GM21737 (cell line): ENCODE measurements around the gene ADRA2C.

Experiments
- ATAC-seq: cut with Tn5 transposase; IDR thresholded peaks from one replicate; pipeline ENCODE4 v1.9.1; 2021; ENCODE audit warnings: mild to moderate bottlenecking, moderate library complexity; ENCODE audit not compliant: unreplicated experiment

ADRA2C gene

DNA sequence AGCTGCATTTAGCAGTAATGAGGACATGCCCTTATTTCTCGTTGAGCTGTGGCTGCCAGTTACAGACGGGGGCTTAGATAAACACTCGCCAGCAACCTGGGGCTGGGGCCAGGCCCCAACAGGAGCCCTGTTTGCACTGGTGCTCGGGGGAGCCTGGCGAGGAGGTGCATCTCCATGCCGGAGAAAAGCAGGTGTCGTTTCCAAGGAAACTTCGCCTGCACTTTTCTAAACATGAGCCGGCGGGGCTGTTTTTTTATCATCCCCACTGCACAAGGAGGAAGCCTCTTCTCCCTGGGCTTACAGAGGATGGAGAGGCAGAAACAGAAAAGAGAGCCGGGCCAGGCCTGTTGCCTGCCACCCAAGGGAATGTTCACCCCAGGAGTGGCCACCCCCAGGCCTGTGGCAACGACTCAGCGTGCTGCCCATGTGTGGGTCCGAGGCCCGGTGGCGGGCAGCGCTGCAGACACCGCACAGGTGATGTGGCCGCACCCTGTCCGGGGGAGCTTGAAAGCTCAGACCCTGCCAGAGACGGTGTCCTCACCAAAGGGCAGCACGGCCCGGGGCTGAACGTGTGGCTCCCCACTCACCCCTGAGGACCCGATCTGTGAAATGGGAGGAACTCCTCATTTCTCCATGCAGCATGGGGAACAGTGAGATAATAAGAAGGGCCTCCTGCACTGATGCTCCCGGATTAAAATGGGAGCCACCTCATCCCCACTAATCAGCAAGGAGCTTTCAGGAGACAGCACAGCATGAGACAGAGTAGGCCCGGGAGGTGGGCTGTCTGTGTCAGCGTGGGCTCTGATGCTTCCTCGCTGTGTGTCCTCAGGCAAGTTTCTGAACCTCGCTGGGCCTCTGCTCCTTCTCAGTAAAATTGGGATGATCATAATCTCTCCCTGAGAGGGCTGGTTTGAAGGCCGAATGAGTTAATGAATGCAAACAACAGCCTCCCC is 33.8 kb upstream of the ADRA2C start:
- ATAC-seq, result no peak

DNA sequence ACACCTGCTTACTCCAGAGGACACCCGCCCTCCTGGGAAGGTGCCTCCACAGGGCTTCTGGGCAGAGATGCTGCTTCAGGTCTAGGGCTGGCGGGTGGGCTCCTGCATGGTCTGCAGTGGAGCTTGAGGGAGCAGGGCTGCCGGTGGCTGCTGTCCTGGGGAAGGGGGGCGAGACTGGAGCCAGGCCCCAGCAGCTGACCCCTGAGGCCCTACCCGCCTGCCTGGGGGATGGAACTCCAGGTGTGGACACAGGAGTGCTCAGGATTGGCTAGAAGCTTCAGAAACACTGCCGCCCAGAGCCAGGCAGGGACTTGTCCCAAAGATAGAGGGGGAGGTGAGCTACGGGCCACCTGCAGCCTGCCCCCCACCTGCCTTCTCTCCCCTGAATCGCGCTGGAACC is 33.0 kb upstream of the ADRA2C start:
- no peak for ATAC-seq

DNA sequence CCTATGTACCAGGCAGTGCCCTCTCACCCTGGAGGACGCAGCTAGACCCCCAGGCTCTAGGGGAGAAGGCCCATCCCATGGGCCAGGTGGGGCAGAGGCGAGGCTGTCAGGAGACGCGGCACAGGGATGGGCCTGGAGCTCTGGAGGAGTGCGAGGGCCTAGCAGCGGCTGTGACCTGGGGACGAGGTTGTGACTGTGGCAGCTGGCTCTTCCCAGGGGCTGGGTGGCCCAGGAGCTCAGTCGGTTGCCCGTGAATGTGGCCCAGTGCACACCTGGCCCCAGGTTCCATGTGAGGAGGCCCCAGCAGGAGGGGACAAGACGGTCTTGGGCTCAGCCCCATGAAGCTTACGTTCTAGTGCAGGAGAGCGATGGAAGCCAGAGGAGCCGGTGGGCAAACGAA is 31.0 kb upstream of the ADRA2C start:
- no peak for ATAC-seq

DNA sequence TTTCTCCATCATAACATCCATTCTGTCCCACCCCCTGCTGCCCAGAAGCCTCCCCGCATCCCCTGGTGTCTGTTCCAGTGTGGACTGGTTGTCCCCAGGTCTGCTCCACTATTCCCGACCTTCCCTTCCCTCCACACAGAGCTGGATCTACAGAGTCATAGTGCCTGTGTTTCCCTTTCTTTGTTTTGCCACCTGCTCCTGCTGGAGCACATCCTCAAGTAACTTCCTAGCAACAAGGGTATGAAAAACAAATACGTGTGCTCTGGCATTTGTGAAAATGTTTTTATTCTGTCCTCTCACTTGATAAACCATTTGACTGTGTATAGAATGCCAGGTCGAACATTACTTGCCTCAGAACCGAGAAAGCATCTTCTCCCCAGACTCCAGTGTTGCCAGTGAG is 29.9 kb upstream of the ADRA2C start:
- ATAC-seq, result no peak

DNA sequence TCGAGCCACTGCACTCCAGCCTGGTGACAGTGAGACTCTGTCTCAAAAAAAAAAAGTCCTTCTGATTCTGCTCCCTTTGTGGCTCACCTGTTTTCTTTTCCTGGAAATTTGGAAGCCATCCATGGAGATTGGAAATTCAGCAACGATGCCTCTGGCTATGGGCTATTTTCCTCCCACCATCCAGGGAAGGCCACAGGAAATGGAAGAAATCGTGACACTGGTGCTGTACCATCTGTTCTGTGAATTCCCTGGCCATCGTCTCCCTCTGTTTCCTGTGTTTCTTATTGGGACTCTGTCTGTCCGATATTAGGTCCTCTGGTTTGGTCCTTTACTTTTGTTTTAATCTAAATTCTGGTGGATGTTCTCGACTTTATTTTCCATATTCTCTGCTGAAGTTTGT is 29.4 kb upstream of the ADRA2C start:
- no peak for ATAC-seq

DNA sequence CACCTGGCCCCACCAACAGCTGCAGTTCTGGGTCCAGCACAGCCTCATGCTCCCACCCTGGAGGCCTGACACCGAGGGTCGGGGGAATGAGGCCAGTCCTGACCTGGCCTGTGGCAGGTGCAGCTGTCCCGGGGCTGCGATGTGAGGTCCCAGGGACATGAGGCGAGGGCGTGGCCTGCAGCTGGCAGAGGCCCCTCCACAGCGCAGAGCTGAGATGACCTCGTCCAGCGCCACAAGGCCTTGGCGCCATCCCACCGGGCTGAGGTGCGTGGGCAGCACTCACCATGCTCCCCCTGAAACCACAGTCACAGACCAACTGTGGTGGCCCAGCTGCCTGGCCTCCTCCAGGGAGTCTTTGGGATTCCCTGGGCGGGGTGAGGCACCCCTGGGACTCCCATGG is 26.6 kb upstream of the ADRA2C start:
- no peak for ATAC-seq

DNA sequence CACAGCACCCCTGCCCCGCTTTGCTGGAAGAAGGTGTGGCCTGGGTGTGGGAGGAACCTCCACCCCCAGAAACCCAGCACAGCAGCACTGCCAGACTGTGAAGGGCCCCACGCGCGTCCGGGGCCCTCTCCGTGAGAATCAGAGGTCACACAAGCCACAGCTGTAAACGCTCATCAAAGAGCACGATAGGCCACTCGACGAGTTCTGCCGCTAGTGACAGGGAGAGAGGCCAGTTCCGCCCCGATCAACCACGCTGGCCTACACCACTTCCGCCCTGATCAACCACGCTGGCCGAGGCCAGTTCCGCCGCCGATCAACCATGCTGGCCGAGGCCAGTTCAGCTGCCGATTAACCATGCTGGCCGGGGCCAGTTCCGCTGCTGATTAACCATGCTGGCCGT is 25.9 kb upstream of the ADRA2C start:
- ATAC-seq, result no peak

DNA sequence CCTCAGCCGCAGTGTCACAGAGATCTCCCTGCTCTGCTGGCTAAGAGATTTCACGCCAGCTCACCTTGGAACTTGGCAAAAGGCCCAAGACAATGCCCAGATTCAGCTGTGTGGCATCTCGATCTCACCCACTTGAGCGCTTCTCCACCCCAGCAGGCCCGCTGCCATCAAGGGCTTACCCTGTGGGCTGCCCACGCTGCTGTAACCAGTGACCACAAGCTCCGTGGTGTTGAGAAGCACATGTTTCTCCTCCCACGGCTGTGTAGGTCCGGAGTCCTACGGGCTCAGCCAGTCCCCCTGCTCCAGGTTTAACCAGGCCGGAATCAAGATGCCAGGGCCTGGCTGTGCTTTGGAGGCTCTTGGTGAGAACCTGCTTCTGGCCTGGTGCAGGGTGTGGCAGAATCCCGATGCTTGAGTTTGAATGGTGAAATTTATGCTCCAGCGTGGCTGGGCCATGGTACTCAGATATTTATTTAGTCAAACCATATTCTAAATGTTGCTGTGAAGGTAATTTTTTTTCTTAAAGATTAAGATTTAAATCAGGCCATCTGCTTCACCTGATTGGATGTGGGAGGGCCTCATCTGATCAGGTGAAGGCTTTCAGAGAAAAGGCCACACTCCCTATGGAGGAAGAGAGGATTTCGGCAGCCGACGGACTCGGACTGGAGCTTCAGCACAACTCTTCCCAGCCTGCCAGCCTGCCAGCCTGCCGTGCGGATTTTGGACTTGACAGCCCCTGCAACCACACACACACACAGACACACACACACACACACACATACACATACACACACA is 24.8 kb upstream of the ADRA2C start:
- no peak for ATAC-seq

DNA sequence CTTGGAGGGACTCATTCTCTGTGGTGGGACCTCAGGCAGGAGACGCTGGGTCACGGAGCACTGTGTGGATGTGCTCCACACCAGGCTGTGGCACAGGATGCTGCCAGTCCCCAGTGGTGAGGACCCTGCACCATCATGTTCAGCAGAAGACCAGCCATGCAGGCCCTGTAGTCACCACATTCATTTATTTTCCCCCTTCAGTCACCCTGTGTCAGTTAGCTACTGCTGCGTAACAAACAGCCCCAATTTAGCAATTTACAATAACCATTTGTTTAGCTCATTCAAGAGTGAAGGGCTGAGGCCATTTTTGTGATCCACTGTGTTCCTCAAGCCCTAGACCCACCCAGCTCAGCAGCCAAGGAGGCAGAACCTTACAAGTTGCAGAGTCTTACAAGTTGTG is 23.6 kb upstream of the ADRA2C start:
- ATAC-seq, result no peak

DNA sequence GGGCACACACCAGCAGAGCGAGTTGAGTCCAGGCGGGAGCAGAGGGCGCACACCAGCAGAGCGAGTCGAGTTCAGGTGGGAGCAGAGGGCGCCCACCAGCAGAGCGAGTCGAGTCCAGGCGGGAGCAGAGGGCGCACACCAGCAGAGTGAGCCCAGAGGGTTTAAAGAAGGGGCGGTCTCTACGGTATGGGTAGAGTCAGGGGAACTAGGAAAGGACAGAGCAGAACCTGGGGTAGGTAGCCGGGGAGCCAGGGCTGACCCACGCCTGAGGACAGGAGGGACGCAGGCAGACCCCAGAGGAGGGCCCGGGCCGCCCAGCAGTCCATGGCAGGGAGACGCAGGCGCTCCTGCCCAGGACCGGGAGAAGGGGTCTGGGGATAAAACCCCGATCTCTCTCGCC is 22.0 kb upstream of the ADRA2C start:
- ATAC-seq, result no peak

DNA sequence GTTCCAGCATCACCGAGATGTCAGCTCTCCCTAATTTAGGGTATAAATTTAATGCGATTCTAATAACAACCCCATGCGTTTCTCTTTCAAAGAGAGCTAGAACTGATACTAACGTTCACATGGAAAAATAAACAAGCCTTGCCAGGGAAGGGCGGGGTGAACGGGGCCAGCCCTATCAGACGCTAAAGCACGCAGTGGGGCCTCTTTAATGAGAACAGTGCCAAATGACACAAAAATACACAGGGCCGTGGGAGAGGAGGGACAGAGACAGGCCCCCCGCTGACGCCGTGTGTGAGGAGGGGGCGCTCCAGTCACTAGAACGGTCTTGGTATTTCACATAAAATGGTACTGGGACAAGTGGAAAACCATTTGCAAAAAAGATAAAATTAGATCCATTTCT is 21.3 kb upstream of the ADRA2C start:
- no peak for ATAC-seq

DNA sequence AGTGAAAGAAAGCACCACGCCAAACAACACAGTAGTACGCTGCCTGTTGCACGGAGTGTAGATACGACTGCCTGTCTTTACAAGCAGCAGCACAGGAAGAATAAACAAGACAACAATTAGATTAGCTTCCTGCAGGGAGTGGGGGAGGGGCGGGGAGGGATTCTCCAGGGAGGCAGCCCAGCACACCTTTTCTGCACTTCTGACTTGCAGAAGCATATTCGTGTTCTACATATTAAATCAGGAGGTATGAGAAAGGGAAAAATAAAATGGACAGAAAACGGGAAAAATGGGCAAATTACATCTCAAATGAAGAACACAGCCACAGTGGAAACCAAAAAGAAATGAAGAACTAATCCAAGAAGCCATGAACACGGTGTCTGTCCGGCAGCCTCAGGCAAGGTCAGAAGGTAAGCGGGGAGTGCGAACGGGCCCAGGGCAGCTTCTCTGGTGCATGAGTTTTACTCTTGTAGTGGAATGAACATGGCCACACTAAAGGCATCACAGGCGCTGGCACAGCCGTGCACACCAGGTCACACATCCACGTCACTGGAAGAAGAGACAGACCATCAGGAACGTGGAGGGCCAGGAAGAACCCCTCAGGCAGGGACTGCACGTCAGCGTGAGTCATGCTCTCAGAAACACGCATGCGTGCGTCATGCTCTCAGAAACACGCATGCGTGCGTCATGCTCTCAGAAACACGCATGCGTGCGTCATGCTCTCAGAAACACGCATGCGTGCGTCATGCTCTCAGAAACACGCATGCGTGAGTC is 20.1 kb upstream of the ADRA2C start:
- no peak for ATAC-seq

DNA sequence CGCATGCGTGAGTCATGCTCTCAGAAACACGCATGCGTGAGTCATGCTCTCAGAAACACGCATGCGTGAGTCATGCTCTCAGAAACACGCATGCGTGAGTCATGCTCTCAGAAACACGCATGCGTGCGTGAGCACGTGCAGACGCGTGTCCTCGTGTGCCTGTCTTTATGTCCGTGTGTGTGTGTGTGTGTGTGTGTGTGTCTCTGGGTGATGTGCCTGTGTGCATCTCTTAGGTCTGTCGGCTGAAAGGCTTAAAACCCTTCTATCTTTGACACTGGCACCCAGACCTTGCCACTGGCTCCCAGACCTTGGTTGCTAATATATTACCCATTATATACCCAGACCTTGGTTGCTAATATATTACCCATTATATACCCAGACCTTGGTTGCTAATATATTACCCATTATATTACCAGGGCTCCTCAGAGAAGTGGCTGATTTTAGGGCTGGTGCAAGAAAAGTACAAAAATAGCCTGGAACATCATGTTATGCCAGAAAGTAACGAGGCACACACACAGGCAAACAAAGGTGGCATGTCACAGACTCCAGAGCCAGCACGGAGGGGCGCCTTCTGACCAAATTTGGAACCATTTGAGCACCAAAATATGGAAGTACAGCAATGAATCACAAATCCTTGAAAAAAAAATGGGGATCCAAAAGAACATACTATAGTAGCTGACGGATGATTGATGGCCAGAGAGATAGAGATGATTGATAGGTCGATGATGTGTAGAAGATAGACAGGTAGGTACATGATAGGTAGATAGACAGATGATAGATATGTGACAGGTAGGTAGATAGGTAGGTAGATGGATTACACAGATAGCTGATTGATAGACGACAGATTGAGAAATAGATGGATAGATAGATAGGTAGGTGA is 19.2 kb upstream of the ADRA2C start:
- no peak for ATAC-seq

DNA sequence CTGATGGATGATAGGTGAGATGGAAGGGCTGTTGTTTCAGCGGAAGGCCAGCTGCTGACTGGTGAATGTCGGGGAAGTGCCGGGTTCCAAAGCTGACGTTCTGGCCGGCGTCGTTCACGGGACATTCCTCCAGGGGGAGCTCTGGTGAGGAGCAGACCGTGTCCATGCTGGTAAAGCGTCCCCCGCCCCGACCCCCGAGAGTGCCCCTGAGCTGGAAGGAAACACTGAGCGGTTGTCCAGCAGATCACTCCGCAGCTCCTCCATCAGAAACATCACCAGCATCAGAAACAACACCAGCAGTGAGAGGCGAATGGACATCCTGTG is 18.6 kb upstream of the ADRA2C start:
- ATAC-seq, result no peak

DNA sequence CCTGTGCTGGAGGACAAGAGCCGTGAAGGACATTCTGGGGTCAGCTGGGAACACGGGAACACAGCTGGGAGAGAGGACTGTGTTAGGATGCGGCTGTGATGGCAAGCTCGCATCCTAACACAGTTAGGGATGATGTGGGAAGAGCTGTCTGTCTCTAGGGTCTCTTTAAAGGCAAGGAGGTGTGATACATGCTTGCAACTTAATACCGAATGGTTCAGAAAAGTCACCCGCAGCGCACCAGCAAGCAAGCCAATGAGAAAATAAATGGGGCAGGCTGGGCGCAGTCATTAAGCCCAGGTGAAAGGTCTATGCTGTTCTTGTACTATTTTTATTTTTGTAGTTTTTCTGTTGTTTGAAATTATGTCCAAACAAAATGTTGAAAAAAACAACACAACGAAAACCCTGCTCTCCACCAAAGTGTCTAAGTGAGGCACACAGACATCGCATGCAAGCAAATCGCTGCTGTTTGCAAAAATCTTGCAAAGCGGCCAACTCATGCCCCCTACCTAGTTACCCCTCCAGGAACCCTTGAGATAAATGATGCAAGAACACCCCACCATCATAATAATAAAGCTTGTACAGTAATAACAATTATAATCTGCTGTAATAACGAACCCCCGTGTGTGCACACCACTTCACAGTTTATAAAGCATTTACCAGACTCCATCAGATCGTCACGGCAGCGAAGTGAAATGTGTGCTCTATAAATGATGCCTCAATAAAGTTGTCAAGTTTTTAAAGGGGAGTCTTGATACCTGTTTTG is 17.9 kb upstream of the ADRA2C start:
- no peak for ATAC-seq

DNA sequence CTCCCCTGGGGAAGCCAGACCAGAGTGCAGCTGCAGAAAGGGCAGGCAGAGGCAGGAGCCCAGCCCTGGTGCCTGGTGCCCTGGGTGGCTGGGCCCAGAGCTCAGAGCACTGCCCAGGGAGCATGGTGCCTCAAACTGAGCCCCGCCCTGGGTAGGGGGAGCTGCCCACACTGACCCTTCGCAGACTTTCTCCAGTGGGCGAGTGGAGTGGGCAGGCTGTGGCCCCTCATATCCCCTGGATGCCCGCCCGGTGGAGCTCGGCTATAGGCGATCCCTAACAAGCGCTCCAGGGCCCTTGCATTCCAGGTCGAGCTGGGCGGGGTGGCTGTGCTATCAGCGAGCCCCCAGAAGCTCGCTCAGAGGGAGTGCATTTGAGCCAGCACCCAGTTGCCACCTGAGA is 17.1 kb upstream of the ADRA2C start:
- ATAC-seq, result no peak

DNA sequence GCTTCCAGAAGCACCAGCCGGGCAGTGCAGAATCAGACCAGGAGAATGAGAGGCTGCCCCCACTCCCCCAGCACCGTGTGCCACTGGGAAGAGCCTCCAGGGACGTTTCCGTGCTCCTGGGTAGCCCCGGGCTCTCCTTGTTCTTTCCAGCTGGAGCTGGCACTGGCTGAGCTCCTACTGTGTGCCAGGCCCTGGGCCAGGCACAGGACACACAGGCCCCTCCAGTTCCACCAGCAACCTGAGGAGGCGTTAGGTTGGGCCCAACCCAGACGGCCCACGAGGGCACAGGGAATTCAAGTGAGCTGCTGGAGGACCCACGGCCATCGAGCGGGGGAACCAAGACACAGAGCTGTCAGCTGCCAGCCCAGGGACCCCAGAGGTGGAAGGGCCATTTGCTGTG is 15.9 kb upstream of the ADRA2C start:
- ATAC-seq, result no peak

DNA sequence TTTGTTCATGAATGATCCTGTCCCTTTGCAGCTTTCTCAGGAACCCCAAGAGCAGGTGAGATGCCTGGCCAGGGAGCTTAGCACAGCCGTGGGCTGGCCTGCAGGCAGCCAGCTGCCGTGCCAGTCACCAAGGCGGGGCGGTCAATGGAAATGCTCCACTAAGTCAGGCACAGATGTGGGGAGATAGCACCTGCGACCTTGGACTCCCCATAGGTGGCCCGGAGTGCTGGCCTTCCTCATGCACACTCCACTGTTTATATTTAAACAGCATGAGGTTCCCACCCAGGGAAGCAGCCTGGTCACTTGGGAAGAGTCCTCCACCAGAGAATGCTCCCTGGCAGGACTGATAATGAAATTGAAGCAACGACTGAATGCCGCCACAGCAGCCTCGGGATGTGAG is 14.2 kb upstream of the ADRA2C start:
- ATAC-seq, result no peak

DNA sequence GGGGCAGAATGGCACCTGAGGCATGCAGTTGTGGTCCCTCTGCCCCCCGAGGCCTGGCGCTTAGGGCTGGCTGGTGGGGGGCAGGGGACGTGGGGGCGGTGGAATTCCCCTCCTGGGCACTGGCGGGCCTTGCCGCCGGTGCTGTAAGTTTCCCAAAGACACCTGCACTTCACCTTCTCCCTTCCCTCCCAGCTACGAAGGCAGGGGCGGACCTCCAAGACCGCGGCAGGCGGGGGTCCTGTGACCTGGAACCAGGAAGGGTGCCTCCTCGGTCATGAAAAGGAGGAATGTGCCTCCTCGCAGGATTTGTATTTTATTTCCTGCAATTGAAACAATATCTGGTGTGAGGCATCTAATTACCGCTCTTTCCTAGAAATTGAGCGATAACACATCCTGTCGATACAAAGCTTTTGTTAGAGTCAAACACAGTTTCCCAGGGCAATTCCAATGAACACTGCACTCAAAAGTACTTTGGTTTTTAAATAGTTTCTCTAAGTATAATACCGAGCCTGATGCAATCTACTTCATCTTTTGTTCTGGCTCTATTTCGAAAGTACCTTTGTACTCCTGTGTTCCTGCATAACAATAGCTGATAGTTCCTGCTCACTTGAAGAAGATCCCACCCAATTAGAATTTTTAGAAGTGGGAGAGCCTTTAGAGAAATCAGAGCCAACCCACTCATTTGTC is 12.3 kb upstream of the ADRA2C start:
- no peak for ATAC-seq
